Common myeloid progenitor, CD34-positive (primary cell): ENCODE data around the gene GPR37L1.

Source experiments
- CTCF ChIA-PET: fragments of 350-600 bp; sonication (Branson Sonifier 250); formaldehyde crosslinking; loops from one replicate; lab custom pipeline; 2021; ENCODE audit warnings: antibody characterized with exemption; lab: Charles Lee
- POLR2A ChIA-PET: fragments of 350-600 bp; sonication (Branson Sonifier 250); formaldehyde crosslinking; loops from one replicate; lab custom pipeline; 2021; ENCODE audit warnings: antibody characterized with exemption; lab: Charles Lee
- DNase-seq, 3 donors: peaks; one replicate each; pipeline versions ENCODE4 v3.0.0 to v3.0.0-alpha.2; 2013
- H3K27ac ChIP-seq, 2 experiments: 1 replicate in 1 of 2; 2 replicates in 1 of 2; pipeline ENCODE4 v1.7.0; 2013; ENCODE audit warnings: inconsistent platforms in 2 of 2, low read length in 2 of 2, mild to moderate bottlenecking in 2 of 2, low read depth in 1 of 2, moderate library complexity in 1 of 2; ENCODE audit not compliant: severe bottlenecking in 2 of 2, insufficient read depth in 1 of 2, poor library complexity in 1 of 2
- H3K27me3 ChIP-seq, 5 experiments: replicated peaks in 2 of 5; 1 replicate in 3 of 5; 2 replicates in 2 of 5; pipeline versions ENCODE4 v1.6.1 to v1.7.0; 2013; ENCODE audit warnings: low read length in 4 of 5, mild to moderate bottlenecking in 2 of 5, moderate library complexity in 2 of 5, inconsistent platforms in 1 of 5; ENCODE audit not compliant: insufficient read depth in 5 of 5, control insufficient read depth in 4 of 5
- H3K36me3 ChIP-seq, 4 experiments: 1 replicate in 2 of 4; 2 replicates in 2 of 4; pipeline versions ENCODE4 v1.6.1 to v1.7.0; 2013; ENCODE audit warnings: low read length in 3 of 4, control low read depth in 1 of 4, mild to moderate bottlenecking in 1 of 4; ENCODE audit not compliant: control insufficient read depth in 4 of 4, insufficient read depth in 4 of 4
- H3K4me1 ChIP-seq, 4 experiments: 1 replicate in 3 of 4; 2 replicates in 1 of 4; pipeline versions ENCODE4 v1.6.1 to v1.7.1; 2013; ENCODE audit warnings: low read length in 3 of 4, mild to moderate bottlenecking in 3 of 4, control low read depth in 1 of 4, inconsistent platforms in 1 of 4, moderate library complexity in 1 of 4; ENCODE audit not compliant: control insufficient read depth in 4 of 4, insufficient read depth in 4 of 4; ENCODE audit errors: control extremely low read depth in 1 of 4
- H3K4me3 ChIP-seq, 7 experiments: 1 replicate in 4 of 7; 2 replicates in 3 of 7; pipeline versions ENCODE4 v1.5.1 to v1.7.0; 2013; ENCODE audit warnings: mild to moderate bottlenecking in 7 of 7, low read length in 6 of 7, moderate library complexity in 6 of 7, inconsistent platforms in 2 of 7, low read depth in 2 of 7, control low read depth in 1 of 7; ENCODE audit not compliant: insufficient read depth in 4 of 7, control insufficient read depth in 1 of 7; ENCODE audit errors: extremely low read depth in 1 of 7
- H3K9me3 ChIP-seq, 5 experiments: 1 replicate in 4 of 5; 2 replicates in 1 of 5; pipeline versions ENCODE4 v1.6.1 to v1.7.1; 2013; ENCODE audit warnings: low read length in 4 of 5, mild to moderate bottlenecking in 2 of 5, inconsistent platforms in 1 of 5, low read depth in 1 of 5, moderate library complexity in 1 of 5; ENCODE audit not compliant: control insufficient read depth in 4 of 5, insufficient read depth in 2 of 5; ENCODE audit errors: control extremely low read depth in 1 of 5
- WGBS: methylation state at CpG from one replicate; pipeline ENCODE4 v1.1.5; 2013; ENCODE audit not compliant: insufficient coverage; 5-methylcytosine and 5-hydroxymethylcytosine counted together

GPR37L1 gene

DNA sequence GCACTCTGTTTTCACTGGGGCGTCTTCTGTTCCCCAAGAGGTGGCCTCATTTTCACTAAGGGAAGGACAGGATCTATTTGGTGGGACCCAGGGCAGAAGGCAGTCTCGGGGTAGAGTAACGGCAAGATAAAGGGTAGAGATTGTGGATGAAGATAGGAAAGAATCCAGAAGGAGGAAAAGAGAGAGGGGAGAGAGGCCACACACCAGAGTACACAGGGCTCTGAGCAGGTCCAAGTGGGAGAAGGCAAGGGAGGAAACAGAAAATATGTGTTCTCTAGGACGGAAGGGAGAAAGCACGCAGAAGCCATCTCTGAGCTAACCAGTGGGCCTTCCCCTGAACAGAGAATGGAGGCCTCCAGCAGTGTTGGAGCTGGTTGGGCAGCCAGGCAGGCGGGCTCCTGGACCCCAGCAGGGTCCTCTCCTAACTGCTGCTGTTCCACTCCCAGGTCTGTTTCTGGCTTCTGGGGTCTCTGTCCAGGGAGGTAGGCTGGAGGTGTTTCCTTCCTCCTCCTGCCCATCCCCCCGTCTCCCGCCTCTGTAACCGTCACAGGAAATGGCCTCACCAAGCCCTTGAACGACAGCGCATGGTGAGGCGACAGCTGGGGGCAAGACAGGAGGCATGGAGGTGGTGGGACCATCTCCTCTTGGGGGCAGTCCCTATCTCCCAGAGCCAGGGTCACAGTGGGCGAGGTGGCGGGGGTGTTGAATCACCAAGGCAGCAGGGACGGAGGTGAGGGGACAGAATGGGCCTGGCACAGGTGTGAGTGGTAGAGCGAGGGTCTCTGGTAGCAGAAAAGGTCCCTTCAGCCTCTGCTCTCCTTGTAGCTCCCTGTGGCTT lies 37.0 kb downstream of the GPR37L1 start:
- ChIA-PET POLR2A (interaction anchor here (0.6 to 2.0 kb wide), 2 partner anchors 15 to 59 kb away, joined by 3 to 7 read pairs; partner anchors contain the start of gene ARL8A), CTCF (interaction anchor here (0.8 to 6.0 kb wide), 20 partner anchors 8 to 346 kb away, joined by 3 to 32 read pairs (median 4); partner anchors contain the start of genes ARL8A and LGR6)
- peak overlapping the region; percentile 37 to 87 (median 72) for H3K4me3 ChIP-seq
- WGBS = 0% methylated on average over 7 of the region's 16 CpGs
- H3K27me3 ChIP-seq = no peaks in the 10 kb centered on the region
- peaks cover 6 to 94% (median 89%) of the 10 kb centered on the region in 4 experiments for H3K4me1 ChIP-seq
- H3K9me3 ChIP-seq = no peaks in the 10 kb centered on the region
- peaks cover 12 to 36% (median 26%) of the 10 kb centered on the region in 4 experiments for H3K36me3 ChIP-seq
- DNase-seq = peak in 2 of 3 donors; percentile 54 to 59
- peak overlapping the region; percentile 65 to 93 for H3K27ac ChIP-seq

DNA sequence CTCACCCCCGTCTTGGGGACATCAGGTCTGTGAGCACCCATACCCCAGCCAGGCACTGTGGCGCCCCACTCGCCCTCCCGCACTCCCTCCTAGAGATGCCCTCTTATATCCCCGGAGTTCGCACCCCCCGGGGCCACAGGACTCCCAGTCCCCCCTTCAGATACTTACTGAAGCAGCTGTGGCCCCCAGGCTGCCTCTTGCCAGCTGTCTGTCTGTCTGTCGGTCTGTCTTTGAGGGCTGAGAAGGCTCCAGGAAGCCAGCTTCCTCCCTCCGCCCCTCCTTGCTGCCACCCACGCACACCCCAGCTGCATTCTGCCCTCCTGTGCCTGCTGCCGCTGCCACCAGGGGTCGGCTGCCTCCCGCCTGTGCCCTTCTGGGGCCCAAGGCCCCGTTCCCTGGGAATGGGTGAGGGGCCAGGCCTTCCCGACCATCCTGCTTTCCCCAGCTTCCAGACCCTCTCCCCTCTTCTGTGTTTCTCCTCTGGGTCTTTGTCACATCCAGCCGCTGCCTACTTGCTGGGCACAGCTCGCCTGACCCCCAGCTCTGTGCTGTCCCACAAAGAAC lies 37.7 kb downstream of the GPR37L1 start, which contains the start of gene PTPN7:
Gene PTPN7 (minus strand): TSS at position 226 of the 564 bp plus-strand sequence. CDS start 1,200 bp downstream, outside the sequence.
- no peaks in the 10 kb centered on the region for H3K27me3 ChIP-seq
- peaks cover 10 to 29% (median 19%) of the 10 kb centered on the region in 4 experiments for H3K36me3 ChIP-seq
- no peaks in the 10 kb centered on the region for H3K9me3 ChIP-seq
- DNase-seq = peak; percentile 71 to 90 (median 85)
- peaks cover 6 to 96% (median 93%) of the 10 kb centered on the region in 4 experiments for H3K4me1 ChIP-seq
- POLR2A ChIA-PET = interaction anchor here (0.6 to 2.0 kb wide), 3 partner anchors 11 to 60 kb away, joined by 3 to 7 read pairs (median 3); partner anchors contain the start of gene ARL8A
- WGBS = 3% methylated on average over 16 of the region's 17 CpGs
- H3K27ac ChIP-seq = peak within 1 kb of the TSS; percentile 65 to 93
- CTCF ChIA-PET = interaction anchor here (0.9 to 6.0 kb wide), 17 partner anchors 9 to 346 kb away, joined by 3 to 32 read pairs (median 5); partner anchors contain the start of gene ARL8A
- H3K4me3 ChIP-seq = peak within 1 kb of the TSS; percentile 37 to 87 (median 72)

DNA sequence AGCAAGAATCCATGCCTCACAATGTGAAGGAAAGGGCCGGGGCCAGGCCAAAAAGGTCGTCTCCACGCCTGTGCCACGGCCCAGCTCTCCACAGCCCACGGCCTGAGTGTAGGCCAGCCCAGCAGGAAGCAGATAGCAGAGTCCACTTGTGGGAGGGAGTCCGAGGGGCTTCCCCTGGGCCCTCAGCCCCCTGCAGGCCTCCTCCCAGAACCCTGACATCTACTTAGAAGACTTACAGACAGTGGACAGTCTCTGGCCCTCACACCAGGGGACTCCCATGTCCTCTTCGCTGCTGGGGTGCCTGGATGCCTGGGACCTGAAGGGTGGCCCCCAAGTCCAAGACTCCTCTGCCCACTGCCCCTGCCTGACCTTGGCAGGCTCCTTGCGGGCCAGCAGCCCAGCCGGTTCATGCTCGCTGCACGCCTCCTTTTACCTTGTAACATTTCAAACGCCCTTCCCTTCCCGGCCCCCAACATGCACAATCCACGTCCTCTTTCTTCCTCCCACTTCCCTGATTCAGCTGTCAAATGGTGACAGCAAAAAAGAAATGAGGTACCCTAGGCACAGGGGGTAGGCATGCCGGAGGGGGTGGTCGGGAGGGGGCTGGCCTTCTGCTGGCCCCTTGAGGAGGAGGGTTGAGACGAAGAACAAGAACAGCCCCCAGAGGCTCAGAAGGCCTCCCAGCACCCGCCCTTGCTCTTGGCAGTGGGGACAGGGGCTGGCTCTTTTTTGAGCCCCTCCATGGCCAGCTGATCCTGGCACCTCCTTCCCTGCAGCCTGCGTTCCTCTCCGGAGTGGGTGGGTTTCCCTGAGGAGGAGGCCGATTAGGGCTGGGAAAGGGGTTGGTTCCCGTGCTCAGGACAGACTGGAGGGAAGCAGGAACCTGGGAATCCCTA lies 38.7 kb downstream of the GPR37L1 start:
- H3K36me3 ChIP-seq = peaks cover 4 to 20% (median 13%) of the 10 kb centered on the region in 4 experiments
- WGBS = 12% methylated on average over 13 of the region's 22 CpGs
- no peaks in the 10 kb centered on the region for H3K27me3 ChIP-seq
- H3K4me3 ChIP-seq = peak overlapping the region in 6 of 7 experiments; percentile 50 to 87 (median 72)
- ChIA-PET CTCF (interaction anchor here (0.9 to 6.0 kb wide), 15 partner anchors 8 to 347 kb away, joined by 3 to 32 read pairs (median 7); partner anchors contain the start of gene ARL8A), POLR2A (interaction anchor here (0.6 to 2.0 kb wide), 3 partner anchors 10 to 468 kb away, joined by 3 to 7 read pairs (median 4); partner anchors contain the start of gene ARL8A)
- H3K27ac ChIP-seq = peak overlapping the region; percentile 42 to 93
- H3K4me1 ChIP-seq = peaks cover 7 to 98% (median 96%) of the 10 kb centered on the region in 4 experiments
- H3K9me3 ChIP-seq = no peaks in the 10 kb centered on the region
- DNase-seq = peak in 1 of 3 donors; percentile 32

DNA sequence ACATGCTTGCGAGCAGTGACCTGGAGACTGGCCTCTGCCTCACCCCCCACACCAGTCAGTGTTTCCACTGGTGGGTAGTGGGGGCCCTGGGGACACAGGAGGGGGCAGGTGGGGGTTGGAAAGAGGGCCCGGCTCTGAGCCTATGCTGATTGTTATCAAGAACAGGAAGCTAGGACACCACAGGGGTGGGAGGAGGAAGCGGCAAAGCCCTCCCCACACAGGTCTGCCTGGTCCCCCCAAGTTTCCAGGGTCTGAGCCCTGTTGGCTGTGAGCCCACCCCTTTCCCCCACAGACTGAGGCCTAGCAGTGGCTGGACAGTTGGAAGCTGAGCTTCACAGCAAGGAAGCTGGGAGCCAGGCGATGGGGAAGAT lies 39.3 kb downstream of the GPR37L1 start:
- no peaks in the 10 kb centered on the region for H3K9me3 ChIP-seq
- POLR2A ChIA-PET = interaction anchor here (0.7 to 1.2 kb wide), 2 partner anchors 14 to 19 kb away, joined by 3 read pairs; no protein-coding TSS in a partner anchor
- H3K27ac ChIP-seq = peak overlapping the region; percentile 42 to 93
- H3K4me1 ChIP-seq = peaks cover 9 to 98% (median 94%) of the 10 kb centered on the region in 4 experiments
- no peaks in the 10 kb centered on the region for H3K27me3 ChIP-seq
- peaks cover 0 to 14% (median 7%) of the 10 kb centered on the region in 4 experiments for H3K36me3 ChIP-seq
- peak overlapping the region in 4 of 7 experiments; percentile 34 to 87 (median 68) for H3K4me3 ChIP-seq
- CTCF ChIA-PET = interaction anchor here (0.9 to 6.0 kb wide), 5 partner anchors 8 to 24 kb away, joined by 3 to 32 read pairs (median 9); no protein-coding TSS in a partner anchor
- WGBS = 0% methylated on average over 3 of the region's 4 CpGs
- peak in 2 of 3 donors; percentile 58 to 70 for DNase-seq

DNA sequence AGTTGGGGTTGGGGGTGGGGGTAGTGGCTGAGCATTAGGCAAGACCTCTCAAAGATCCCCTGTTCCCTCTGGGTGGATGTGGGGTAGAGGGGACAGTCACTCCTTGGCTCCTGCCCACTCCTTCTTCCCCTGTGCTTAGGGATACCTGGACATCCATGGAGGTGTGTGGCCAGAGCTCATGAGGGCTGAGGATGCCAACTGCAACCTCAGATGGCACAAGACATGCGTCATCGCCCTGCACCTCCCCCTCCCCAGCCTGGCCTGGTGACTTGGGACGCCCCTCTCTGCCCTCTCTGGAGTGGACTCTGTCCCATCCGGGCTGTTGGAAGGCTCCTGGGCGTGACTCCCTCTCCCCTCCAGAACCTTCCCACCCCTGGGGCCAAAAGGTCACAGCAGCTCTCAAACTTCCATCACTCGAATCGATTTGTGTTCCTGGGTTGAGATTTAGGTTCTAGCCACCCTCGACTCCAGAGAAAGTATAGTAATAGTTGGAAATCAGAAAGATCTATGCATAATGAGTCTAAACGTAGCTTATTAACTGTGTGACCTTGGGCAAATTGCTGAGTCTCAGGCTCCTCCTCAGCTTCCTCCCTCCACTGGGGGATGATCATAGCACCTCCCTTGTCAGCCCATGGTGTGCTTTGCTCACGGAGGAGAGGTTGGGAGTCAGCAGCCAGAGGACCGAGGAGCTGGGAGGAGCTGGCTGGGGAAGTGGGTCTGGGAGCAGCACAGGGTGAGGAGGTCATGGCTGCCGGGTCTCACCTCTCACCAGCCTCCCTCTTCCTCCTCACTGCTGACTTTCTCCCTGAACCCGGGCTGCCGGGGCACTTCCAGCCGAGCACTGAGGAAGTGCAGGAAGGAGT lies 39.9 kb downstream of the GPR37L1 start:
- no peak for DNase-seq
- Histone ChIP-seq H3K4me1 (peaks cover 9 to 98% (median 94%) of the 10 kb centered on the region in 4 experiments), H3K36me3 (peaks cover 0 to 9% (median 3%) of the 10 kb centered on the region in 4 experiments), H3K27me3 (no peaks in the 10 kb centered on the region), H3K9me3 (no peaks in the 10 kb centered on the region), H3K27ac (peak overlapping the region in 1 of 2 experiments; percentile 93), H3K4me3 (peak overlapping the region in 4 of 7 experiments; percentile 26 to 87 (median 68))
- ChIA-PET CTCF (interaction anchor here (0.7 to 6.0 kb wide), 10 partner anchors 9 to 31 kb away, joined by 3 to 32 read pairs (median 4); partner anchors contain the start of gene LGR6), POLR2A (interaction anchor here (0.7 to 1.2 kb wide), 2 partner anchors 15 to 19 kb away, joined by 3 read pairs; no protein-coding TSS in a partner anchor)
- 27% methylated on average over 8 of the region's 15 CpGs for WGBS
